Measurements from ENCODE around the gene ATF7IP2. TPM values are rescaled to one million over a fixed set of nuclear protein-coding genes. Genes with fewer than 3 reads are reported as not detected.

ATF7IP2 gene
- total and polyA plus RNA-seq, 10 of the 15 experiments (the other 5 are each of a cell fraction or from before 2014, with no cell fraction given): 24.6 to 82.1 (median 51.9) TPM

DNA sequence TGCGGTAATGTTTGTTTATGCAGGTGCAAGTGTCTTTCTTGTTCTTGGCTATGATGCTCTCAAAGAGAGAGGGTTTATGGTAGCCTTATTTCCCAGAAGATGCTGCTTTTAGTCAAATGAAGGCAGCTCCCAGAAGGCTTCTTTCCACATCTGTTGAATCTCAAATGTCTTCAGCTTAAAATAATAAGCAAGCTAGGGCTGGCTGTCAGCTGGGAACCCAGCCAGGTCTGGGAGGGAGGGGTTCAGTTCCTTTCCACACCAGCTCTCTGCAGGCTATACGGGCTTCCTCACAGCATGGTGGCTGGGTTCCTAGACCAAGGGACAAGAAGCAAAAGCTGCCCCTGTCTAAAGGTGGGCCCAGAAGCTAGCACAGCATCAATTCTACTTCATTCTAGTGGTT lies 47.4 kb upstream of the ATF7IP2 start:
- Histone ChIP-seq H3K36me3 (ENCODE audit: control insufficient read depth in 2 of 2, insufficient read depth in 2 of 2, low read length in 1 of 2) (no peaks in the 10 kb centered on the region), H3K4me1 (ENCODE audit: control insufficient read depth, insufficient read depth, low read length) (no peaks in the 10 kb centered on the region), H3K79me2 (ENCODE audit: control insufficient read depth, insufficient read depth, low read length) (no peaks in the 10 kb centered on the region), H3K9ac (ENCODE audit: control insufficient read depth, insufficient read depth, low read length) (no peak overlapping the region), H3K9me3 (replicated peaks; ENCODE audit: control insufficient read depth, insufficient read depth, low read length) (peaks cover 17% of the 10 kb centered on the region; the same call in 2 of the 3 replicates), H4K20me1 (ENCODE audit: control insufficient read depth, insufficient read depth) (no peaks in the 10 kb centered on the region), H2AFZ (ENCODE audit: control insufficient read depth, low read depth, low read length) (no peak overlapping the region), H3K4me2 (ENCODE audit: control insufficient read depth, insufficient read depth) (no peak overlapping the region), H3K4me3 (no peak overlapping the region), H3K27me3 (replicated peaks in 1 of 2; ENCODE audit: control insufficient read depth in 2 of 2, insufficient read depth in 2 of 2, low read length in 1 of 2) (no peaks in the 10 kb centered on the region), H3K27ac (ENCODE audit: control insufficient read depth, insufficient read depth) (no peak overlapping the region)
- intact Hi-C loops (cut with micrococcal nuclease; ENCODE audit: unreplicated experiment) (no loop called here), in situ Hi-C loops (cut with MboI) (no loop called here)
- ChIA-PET RAD21 (ENCODE audit: unreplicated experiment) (interaction anchor here (0.6 kb wide), 1 partner anchor 29 kb away, joined by 3 read pairs; no protein-coding TSS in a partner anchor), CTCF (no interaction called here), POLR2A (interaction anchor here (0.6 kb wide), 1 partner anchor 837 kb away, joined by 4 read pairs; no protein-coding TSS in a partner anchor), SMC1A (ENCODE audit: uncharacterized antibody, unreplicated experiment) (no interaction called here)
- no peak for FAIRE-seq
- no TSS peak for BruUV-seq (replicated peaks)
- ATAC-seq: no peak
- WGBS (ENCODE audit: insufficient coverage, insufficient replicate concordance, low lambda C conversion rate, missing lambda C conversion rate): 76% methylated on average over 2 of the region's 2 CpGs
- DNase-seq (ENCODE audit: low read depth, low spot score): no peak
- TF ChIP-seq, protein P1, sequence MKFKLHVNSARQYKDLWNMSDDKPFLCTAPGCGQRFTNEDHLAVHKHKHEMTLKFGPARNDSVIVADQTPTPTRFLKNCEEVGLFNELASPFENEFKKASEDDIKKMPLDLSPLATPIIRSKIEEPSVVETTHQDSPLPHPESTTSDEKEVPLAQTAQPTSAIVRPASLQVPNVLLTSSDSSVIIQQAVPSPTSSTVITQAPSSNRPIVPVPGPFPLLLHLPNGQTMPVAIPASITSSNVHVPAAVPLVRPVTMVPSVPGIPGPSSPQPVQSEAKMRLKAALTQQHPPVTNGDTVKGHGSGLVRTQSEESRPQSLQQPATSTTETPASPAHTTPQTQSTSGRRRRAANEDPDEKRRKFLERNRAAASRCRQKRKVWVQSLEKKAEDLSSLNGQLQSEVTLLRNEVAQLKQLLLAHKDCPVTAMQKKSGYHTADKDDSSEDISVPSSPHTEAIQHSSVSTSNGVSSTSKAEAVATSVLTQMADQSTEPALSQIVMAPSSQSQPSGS (IDR thresholded peaks at IDR 0.05; ENCODE audit: low read length): no peak
- TF ChIP-seq, protein P2, sequence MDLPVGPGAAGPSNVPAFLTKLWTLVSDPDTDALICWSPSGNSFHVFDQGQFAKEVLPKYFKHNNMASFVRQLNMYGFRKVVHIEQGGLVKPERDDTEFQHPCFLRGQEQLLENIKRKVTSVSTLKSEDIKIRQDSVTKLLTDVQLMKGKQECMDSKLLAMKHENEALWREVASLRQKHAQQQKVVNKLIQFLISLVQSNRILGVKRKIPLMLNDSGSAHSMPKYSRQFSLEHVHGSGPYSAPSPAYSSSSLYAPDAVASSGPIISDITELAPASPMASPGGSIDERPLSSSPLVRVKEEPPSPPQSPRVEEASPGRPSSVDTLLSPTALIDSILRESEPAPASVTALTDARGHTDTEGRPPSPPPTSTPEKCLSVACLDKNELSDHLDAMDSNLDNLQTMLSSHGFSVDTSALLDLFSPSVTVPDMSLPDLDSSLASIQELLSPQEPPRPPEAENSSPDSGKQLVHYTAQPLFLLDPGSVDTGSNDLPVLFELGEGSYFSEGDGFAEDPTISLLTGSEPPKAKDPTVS (IDR thresholded peaks at IDR 0.05; ENCODE audit: low read depth, low read length): no peak
- TF ChIP-seq, protein P3, sequence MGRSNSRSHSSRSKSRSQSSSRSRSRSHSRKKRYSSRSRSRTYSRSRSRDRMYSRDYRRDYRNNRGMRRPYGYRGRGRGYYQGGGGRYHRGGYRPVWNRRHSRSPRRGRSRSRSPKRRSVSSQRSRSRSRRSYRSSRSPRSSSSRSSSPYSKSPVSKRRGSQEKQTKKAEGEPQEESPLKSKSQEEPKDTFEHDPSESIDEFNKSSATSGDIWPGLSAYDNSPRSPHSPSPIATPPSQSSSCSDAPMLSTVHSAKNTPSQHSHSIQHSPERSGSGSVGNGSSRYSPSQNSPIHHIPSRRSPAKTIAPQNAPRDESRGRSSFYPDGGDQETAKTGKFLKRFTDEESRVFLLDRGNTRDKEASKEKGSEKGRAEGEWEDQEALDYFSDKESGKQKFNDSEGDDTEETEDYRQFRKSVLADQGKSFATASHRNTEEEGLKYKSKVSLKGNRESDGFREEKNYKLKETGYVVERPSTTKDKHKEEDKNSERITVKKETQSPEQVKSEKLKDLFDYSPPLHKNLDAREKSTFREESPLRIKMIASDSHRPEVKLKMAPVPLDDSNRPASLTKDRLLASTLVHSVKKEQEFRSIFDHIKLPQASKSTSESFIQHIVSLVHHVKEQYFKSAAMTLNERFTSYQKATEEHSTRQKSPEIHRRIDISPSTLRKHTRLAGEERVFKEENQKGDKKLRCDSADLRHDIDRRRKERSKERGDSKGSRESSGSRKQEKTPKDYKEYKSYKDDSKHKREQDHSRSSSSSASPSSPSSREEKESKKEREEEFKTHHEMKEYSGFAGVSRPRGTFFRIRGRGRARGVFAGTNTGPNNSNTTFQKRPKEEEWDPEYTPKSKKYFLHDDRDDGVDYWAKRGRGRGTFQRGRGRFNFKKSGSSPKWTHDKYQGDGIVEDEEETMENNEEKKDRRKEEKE (IDR thresholded peaks at IDR 0.05): no peak
- TF ChIP-seq TARDBP (IDR thresholded peaks at IDR 0.05; ENCODE audit: borderline replicate concordance): no peak

Data from GM12878 (cell line).